ENCODE data around the gene ZNF598.

ZNF598 gene

GRCh38 chr16:2008009-2008526 lies 1.6 kb downstream of the ZNF598 start:
- intact Hi-C loops (cut with DNase I; ENCODE audit: low total_unique reads) = no loop called here
- Histone ChIP-seq H3K36me3 (peaks cover 4 to 13% (median 5%) of the 10 kb centered on the region in 3 donors), H3K9me3 (no peaks in the 10 kb centered on the region), H3K27ac (no peak overlapping the region), H3K4me1 (peaks cover 0 to 62% (median 59%) of the 10 kb centered on the region in 4 donors), H3K27me3 (no peaks in the 10 kb centered on the region), H3K4me3 (peak overlapping the region; percentile 90 to 99)
- TF ChIP-seq, protein P1, sequence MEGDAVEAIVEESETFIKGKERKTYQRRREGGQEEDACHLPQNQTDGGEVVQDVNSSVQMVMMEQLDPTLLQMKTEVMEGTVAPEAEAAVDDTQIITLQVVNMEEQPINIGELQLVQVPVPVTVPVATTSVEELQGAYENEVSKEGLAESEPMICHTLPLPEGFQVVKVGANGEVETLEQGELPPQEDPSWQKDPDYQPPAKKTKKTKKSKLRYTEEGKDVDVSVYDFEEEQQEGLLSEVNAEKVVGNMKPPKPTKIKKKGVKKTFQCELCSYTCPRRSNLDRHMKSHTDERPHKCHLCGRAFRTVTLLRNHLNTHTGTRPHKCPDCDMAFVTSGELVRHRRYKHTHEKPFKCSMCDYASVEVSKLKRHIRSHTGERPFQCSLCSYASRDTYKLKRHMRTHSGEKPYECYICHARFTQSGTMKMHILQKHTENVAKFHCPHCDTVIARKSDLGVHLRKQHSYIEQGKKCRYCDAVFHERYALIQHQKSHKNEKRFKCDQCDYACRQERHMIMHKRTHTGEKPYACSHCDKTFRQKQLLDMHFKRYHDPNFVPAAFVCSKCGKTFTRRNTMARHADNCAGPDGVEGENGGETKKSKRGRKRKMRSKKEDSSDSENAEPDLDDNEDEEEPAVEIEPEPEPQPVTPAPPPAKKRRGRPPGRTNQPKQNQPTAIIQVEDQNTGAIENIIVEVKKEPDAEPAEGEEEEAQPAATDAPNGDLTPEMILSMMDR (IDR thresholded peaks at IDR 0.05) = no peak
- DNase-seq = no peak

DNA sequence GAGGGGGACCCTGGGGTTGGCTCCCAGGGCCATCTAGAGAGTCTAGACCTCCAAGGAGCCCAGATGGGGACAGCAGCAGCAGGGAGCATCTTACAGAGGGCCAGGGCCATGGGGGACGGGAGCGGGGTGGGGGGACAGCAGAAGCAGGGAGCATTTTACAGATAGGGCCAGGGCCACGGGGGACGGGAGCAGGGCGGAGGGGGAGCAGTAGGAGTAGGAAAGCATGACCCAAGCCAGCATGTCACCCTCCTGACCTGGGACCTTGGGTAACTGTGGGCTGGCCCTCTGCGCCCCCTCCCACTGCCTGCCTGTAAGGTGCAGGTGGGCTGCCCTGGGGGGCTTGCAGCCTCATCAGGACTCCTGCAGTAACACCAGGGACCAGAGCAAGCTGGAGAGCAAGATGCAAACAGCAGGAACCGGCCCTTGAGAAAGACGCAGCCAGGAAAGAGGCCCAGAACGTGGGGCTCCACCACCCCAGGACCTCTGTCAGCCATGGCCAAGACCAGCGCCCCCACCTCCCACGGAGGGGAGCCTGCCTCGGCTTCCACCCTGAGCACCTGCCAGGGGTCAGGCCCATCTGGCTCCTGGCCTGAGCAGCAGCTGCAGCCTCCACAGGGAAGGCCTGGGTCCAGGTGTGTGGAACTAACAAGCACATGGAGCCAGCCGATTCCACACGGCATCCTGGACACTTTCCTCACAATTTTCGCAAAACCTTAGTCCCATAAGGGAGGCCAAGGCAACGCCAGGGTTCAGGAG lies 2.4 kb downstream of the ZNF598 start:
- H3K27ac ChIP-seq = no peak overlapping the region
- peak overlapping the region in 1 of 2 donors; percentile 90 for H3K4me3 ChIP-seq
- H3K4me1 ChIP-seq = peaks cover 0 to 62% (median 59%) of the 10 kb centered on the region in 4 donors
- no peaks in the 10 kb centered on the region for H3K9me3 ChIP-seq
- TF ChIP-seq, protein P1 (IDR thresholded peaks at IDR 0.05) = no peak
- peaks cover 12 to 21% (median 13%) of the 10 kb centered on the region in 3 donors for H3K36me3 ChIP-seq
- DNase-seq = no peak
- intact Hi-C loops (cut with DNase I; ENCODE audit: low total_unique reads) = no loop called here
- no peaks in the 10 kb centered on the region for H3K27me3 ChIP-seq

- Histone ChIP-seq H3K4me1 (peaks cover 0 to 62% (median 59%) of the 10 kb centered on the region in 4 donors), H3K27ac (no peak overlapping the region), H3K27me3 (no peaks in the 10 kb centered on the region), H3K9me3 (no peaks in the 10 kb centered on the region), H3K36me3 (peaks cover 22 to 30% (median 23%) of the 10 kb centered on the region in 3 donors), H3K4me3 (no peak overlapping the region)
- no peak for DNase-seq
- TF ChIP-seq, protein P1 (IDR thresholded peaks at IDR 0.05) = no peak
- intact Hi-C loops (cut with DNase I; ENCODE audit: low total_unique reads) = no loop called here
Measured at GRCh38 chr16:2006317-2006716, 3.3 kb downstream of the ZNF598 start.

DNA sequence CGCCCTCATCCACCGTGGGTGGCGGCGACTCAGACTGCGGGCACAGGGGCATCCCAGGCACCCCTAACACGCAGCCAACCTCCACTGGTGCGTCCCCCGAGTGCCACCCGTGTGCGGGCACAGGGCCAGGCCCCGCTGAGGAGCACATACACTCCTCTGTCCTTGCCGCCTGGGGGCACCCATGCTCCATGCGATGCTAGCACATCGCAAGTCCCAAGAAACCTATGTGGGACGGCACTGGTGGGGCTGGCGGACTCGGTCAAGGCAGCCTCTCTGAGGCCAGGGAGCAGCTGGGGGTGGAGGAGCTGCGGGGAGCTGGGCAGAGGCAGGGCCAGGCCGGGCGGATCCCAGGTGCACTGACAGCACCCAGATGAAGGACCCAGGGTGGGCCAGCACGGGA lies 4.0 kb downstream of the ZNF598 start:
- H3K27me3 ChIP-seq = no peaks in the 10 kb centered on the region
- DNase-seq = no peak
- TF ChIP-seq, protein P1 (IDR thresholded peaks at IDR 0.05) = no peak
- intact Hi-C loops (cut with DNase I; ENCODE audit: low total_unique reads) = no loop called here
- peaks cover 27 to 37% (median 29%) of the 10 kb centered on the region in 3 donors for H3K36me3 ChIP-seq
- H3K4me1 ChIP-seq = peaks cover 0 to 62% (median 59%) of the 10 kb centered on the region in 4 donors
- H3K4me3 ChIP-seq = no peak overlapping the region
- H3K27ac ChIP-seq = no peak overlapping the region
- no peaks in the 10 kb centered on the region for H3K9me3 ChIP-seq

- intact Hi-C loops (cut with DNase I; ENCODE audit: low total_unique reads) = no loop called here
- H3K27ac ChIP-seq = no peak overlapping the region
- no peaks in the 10 kb centered on the region for H3K9me3 ChIP-seq
- H3K27me3 ChIP-seq = no peaks in the 10 kb centered on the region
- TF ChIP-seq, protein P1 (IDR thresholded peaks at IDR 0.05) = no peak
- DNase-seq = no peak
- no peak overlapping the region for H3K4me3 ChIP-seq
- H3K4me1 ChIP-seq = peaks cover 0 to 55% (median 52%) of the 10 kb centered on the region in 4 donors
- H3K36me3 ChIP-seq = peaks cover 31 to 44% (median 35%) of the 10 kb centered on the region in 3 donors
Measured at GRCh38 chr16:2004795-2005517, 4.7 kb downstream of the ZNF598 start.

All from tibial artery (tissue), 4 donors.